Uterus (tissue), 4 donors: Measurements from ENCODE around the gene R3HDM2. TPM values are rescaled to one million over a fixed set of nuclear protein-coding genes. Genes with fewer than 3 reads are reported as not detected.

Experiments
- DNase-seq, 2 donors: peaks; one replicate each; pipeline ENCODE4 v3.0.0-alpha.2; 2019 to 2020
- H3K27ac ChIP-seq, 2 donors: fragments of 200-600 bp; sonication (generic); 1 replicate in 1 of 2; 2 replicates in 1 of 2; pipeline ENCODE4 v1.5.1; 2016 to 2018
- H3K27me3 ChIP-seq, 2 donors: fragments of 200-600 bp; sonication (generic); one replicate each; pipeline ENCODE4 v1.5.1; 2018 to 2019; ENCODE audit warnings: control low read depth in 1 of 2
- H3K36me3 ChIP-seq, 2 donors: fragments of 200-600 bp; sonication (generic); one replicate each; pipeline ENCODE4 v1.5.1; 2019; ENCODE audit warnings: control low read depth in 1 of 2
- H3K4me1 ChIP-seq, 2 donors: fragments of 200-600 bp; sonication (generic); one replicate each; pipeline ENCODE4 v1.5.1; 2018 to 2019; ENCODE audit warnings: control low read depth in 1 of 2
- H3K4me3 ChIP-seq, 2 donors: fragments of 200-600 bp; sonication (generic); 1 replicate in 1 of 2; 2 replicates in 1 of 2; pipeline ENCODE4 v1.5.1; 2018 to 2019; ENCODE audit warnings: mild to moderate bottlenecking in 1 of 2
- H3K9me3 ChIP-seq, 2 donors: fragments of 200-600 bp; sonication (generic); one replicate each; pipeline ENCODE4 v1.5.1; 2019; ENCODE audit warnings: control low read depth in 1 of 2
- POLR2A ChIP-seq, 2 donors: fragments of 450-650 bp; IDR thresholded peaks; one replicate each; pipeline ENCODE4 v1.6.1; 2016; ENCODE audit warnings: antibody characterized with exemption in 2 of 2, mild to moderate bottlenecking in 1 of 2, moderate library complexity in 1 of 2
- intact Hi-C: fragments of 100-400 bp; cut with DNase I; formaldehyde crosslinking; loops from one replicate; pipeline ENCODE4 v1.15.1; 2023; ENCODE audit warnings: low total_unique reads
- small RNA-seq: library from RNA; depleted of rRNA; stranded (forward); fragments of <200 nt; gene quantifications from one replicate; pipeline ENCODE3, GENCODE V24; 2016
- total RNA-seq, 4 donors: library from RNA; depleted of rRNA in 3 of 4; stranded (reverse); fragments of >200 nt in 3 of 4; gene quantifications; one replicate each; pipeline versions ENCODE4 v1.1.0 to v1.2.4, GENCODE V29; 2014 to 2023
- TF ChIP-seq, protein P1 (sequence below), 4 experiments: fragments of 200-600 bp in 2 of 4; fragments of 450-650 bp in 2 of 4; sonication (generic) in 2 of 4; IDR thresholded peaks; one replicate each; pipeline ENCODE4 v1.5.1; 2016 to 2019; ENCODE audit warnings: antibody characterized with exemption in 4 of 4, mild to moderate bottlenecking in 2 of 4, moderate library complexity in 1 of 4
- donor health status: DM: yes; HTN: yes; CAD: no.

Gene R3HDM2
- total RNA-seq, 4 donors from 2014 or later: 9.4 to 89.0 (median 34.2) TPM

- intact Hi-C loops: no loop called here
- Histone ChIP-seq H3K27me3 (no peaks in the 10 kb centered on the region), H3K27ac (no peak overlapping the region), H3K4me3 (no peak overlapping the region), H3K9me3 (no peaks in the 10 kb centered on the region), H3K36me3 (no peaks in the 10 kb centered on the region), H3K4me1 (no peaks in the 10 kb centered on the region)
- TF ChIP-seq, protein P1, sequence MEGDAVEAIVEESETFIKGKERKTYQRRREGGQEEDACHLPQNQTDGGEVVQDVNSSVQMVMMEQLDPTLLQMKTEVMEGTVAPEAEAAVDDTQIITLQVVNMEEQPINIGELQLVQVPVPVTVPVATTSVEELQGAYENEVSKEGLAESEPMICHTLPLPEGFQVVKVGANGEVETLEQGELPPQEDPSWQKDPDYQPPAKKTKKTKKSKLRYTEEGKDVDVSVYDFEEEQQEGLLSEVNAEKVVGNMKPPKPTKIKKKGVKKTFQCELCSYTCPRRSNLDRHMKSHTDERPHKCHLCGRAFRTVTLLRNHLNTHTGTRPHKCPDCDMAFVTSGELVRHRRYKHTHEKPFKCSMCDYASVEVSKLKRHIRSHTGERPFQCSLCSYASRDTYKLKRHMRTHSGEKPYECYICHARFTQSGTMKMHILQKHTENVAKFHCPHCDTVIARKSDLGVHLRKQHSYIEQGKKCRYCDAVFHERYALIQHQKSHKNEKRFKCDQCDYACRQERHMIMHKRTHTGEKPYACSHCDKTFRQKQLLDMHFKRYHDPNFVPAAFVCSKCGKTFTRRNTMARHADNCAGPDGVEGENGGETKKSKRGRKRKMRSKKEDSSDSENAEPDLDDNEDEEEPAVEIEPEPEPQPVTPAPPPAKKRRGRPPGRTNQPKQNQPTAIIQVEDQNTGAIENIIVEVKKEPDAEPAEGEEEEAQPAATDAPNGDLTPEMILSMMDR (IDR thresholded peaks at IDR 0.05): no peak
- no peak for TF ChIP-seq POLR2A (IDR thresholded peaks at IDR 0.05)
- no peak for DNase-seq
Observed at GRCh38 chr12:57203791-57204190, 227.1 kb downstream of the R3HDM2 start.

Small RNA genes within 50 kb of the gene (small RNA-seq; reads per million reads assigned to genes)
- gene RNU6-879P: not detected

Other genes with a start within 250 kb of the R3HDM2 start
- gene NXPH4, start 214.2 kb downstream of the R3HDM2 start, total RNA-seq: 1 to 10 TPM in 1 of 4 donors, not detected in 3; 6.3 TPM
- 100 to 1,000 TPM in 1 of 4 donors, 10 to 100 TPM in 3; 12.4 to 128 (median 35.3) TPM for gene SHMT2, start 201.3 kb downstream of the R3HDM2 start, total RNA-seq
- gene STAC3, start 179.9 kb downstream of the R3HDM2 start, total RNA-seq: 1 to 10 TPM in 2 of 4 donors, not detected in 2; 1.0 to 2.8 TPM
- gene INHBC, start 3.7 kb upstream of the R3HDM2 start, total RNA-seq: not detected
- not detected for gene INHBE, start 24.3 kb upstream of the R3HDM2 start, total RNA-seq
- 1 to 10 TPM in 2 of 4 donors, not detected in 2; 6.1 to 6.6 TPM for gene GLI1, start 28.7 kb upstream of the R3HDM2 start, total RNA-seq
- gene ARHGAP9, start 48.8 kb upstream of the R3HDM2 start, total RNA-seq: 1 to 10 TPM; 1.5 to 8.1 (median 3.3) TPM
- gene MARS1, start 57.0 kb upstream of the R3HDM2 start, total RNA-seq: 100 to 1,000 TPM in 1 of 4 donors, 10 to 100 TPM in 3; 29.1 to 160 (median 76.8) TPM
- 10 to 100 TPM in 2 of 4 donors, 1 to 10 TPM in 2; 2.3 to 28.2 (median 9.8) TPM for gene DDIT3, start 89.5 kb upstream of the R3HDM2 start, total RNA-seq
- gene MBD6, start 91.8 kb upstream of the R3HDM2 start, total RNA-seq: 100 to 1,000 TPM in 1 of 4 donors, 10 to 100 TPM in 3; 14.9 to 138 (median 17.1) TPM
- gene DCTN2, start 116.1 kb upstream of the R3HDM2 start, total RNA-seq: 100 to 1,000 TPM; 117 to 175 (median 126) TPM
- 1 to 10 TPM in 3 of 4 donors, under 1 TPM in 1; 0.59 to 5.1 (median 1.9) TPM for gene KIF5A, start 119.0 kb upstream of the R3HDM2 start, total RNA-seq
- 10 to 100 TPM in 3 of 4 donors, 1 to 10 TPM in 1; 2.6 to 29.3 (median 18.8) TPM for gene PIP4K2C, start 160.1 kb upstream of the R3HDM2 start, total RNA-seq
- 10 to 100 TPM; 17.6 to 82.5 (median 40.9) TPM for gene DTX3, start 173.8 kb upstream of the R3HDM2 start, total RNA-seq
- 100 to 1,000 TPM in 1 of 4 donors, 10 to 100 TPM in 3; 52.9 to 205 (median 85.6) TPM for gene ARHGEF25, start 180.4 kb upstream of the R3HDM2 start, total RNA-seq
- gene B4GALNT1, start 202.2 kb upstream of the R3HDM2 start, total RNA-seq: 10 to 100 TPM in 1 of 4 donors, 1 to 10 TPM in 3; 2.9 to 14.1 (median 3.9) TPM